IMR-90 (cell line): ENCODE results near the gene TEDC1. TPM values are rescaled to one million over a fixed set of nuclear protein-coding genes. Genes with fewer than 3 reads are reported as not detected.

Experiments used
- ATAC-seq: fragments of 200-7000 bp; cut with Tn5 transposase; 2 replicates; pipeline ENCODE4 v1.9.1; 2020; ENCODE audit warnings: low read depth, mild to moderate bottlenecking, moderate library complexity
- BruUV-seq: library from RNA; stranded (reverse); fragments of 400-500 nt; replicated peaks from 2 replicates; lab custom pipeline; 2021; lab: Mats Ljungman, UMichigan
- CTCF ChIA-PET: fragments of 300-600 bp; formaldehyde crosslinking; extraction: SDS; loops from one replicate; lab custom pipeline; 2021; ENCODE audit warnings: antibody characterized with exemption; lab: Yijun Ruan, JAX
- POLR2A ChIA-PET: fragments of 300-600 bp; sonication (Branson Sonifier 250); formaldehyde crosslinking; loops from one replicate; lab custom pipeline; 2022; ENCODE audit warnings: antibody characterized with exemption; ENCODE audit not compliant: unreplicated experiment; lab: Charles Lee
- DNase-seq: peaks from one replicate; pipeline ENCODE4 v3.0.0; 2013
- H2AFZ ChIP-seq: replicated peaks from 2 replicates; pipeline ENCODE3; 2013; ENCODE audit warnings: low read length, mild to moderate bottlenecking; ENCODE audit not compliant: poor library complexity
- H2AK5ac ChIP-seq: 2 replicates; pipeline ENCODE4 v1.6.1; 2013; ENCODE audit warnings: low read depth, low read length, inconsistent platforms
- H2AK9ac ChIP-seq: replicated peaks from 2 replicates; pipeline ENCODE3; 2013; ENCODE audit warnings: mild to moderate bottlenecking, low read depth, low read length, moderate library complexity; ENCODE audit not compliant: poor library complexity
- H2BK120ac ChIP-seq: 2 replicates; pipeline ENCODE4 v1.6.1; 2013; ENCODE audit warnings: low read depth, low read length, inconsistent platforms
- H2BK15ac ChIP-seq: 3 replicates; pipeline ENCODE4 v1.6.1; 2013; ENCODE audit warnings: low read depth, low read length, inconsistent platforms
- H2BK20ac ChIP-seq: 2 replicates; pipeline ENCODE4 v1.6.1; 2013; ENCODE audit warnings: low read depth, mild to moderate bottlenecking, inconsistent platforms, low read length, moderate library complexity
- H2BK5ac ChIP-seq: 2 replicates; pipeline ENCODE4 v1.6.1; 2013; ENCODE audit warnings: mild to moderate bottlenecking, low read depth, low read length, inconsistent platforms; ENCODE audit not compliant: poor library complexity, severe bottlenecking
- H3K14ac ChIP-seq: replicated peaks from 2 replicates; pipeline ENCODE4 v1.6.1; 2013; ENCODE audit warnings: low read depth, low read length, inconsistent platforms
- H3K18ac ChIP-seq: 2 replicates; pipeline ENCODE4 v1.6.1; 2013; ENCODE audit warnings: low read depth, low read length, control low read depth
- H3K23ac ChIP-seq: 2 replicates; pipeline ENCODE4 v1.6.1; 2013; ENCODE audit warnings: low read depth, low read length, inconsistent platforms
- H3K27ac ChIP-seq: 2 replicates; pipeline ENCODE4 v1.5.1; 2013; ENCODE audit warnings: mild to moderate bottlenecking, control low read depth, low read length; ENCODE audit not compliant: insufficient read depth
- H3K27me3 ChIP-seq: 2 replicates; pipeline ENCODE4 v1.6.1; 2013; ENCODE audit warnings: low read length; ENCODE audit not compliant: control insufficient read depth, insufficient read depth
- H3K36me3 ChIP-seq: 2 replicates; pipeline ENCODE4 v1.6.1; 2013; ENCODE audit warnings: low read length, mixed read lengths; ENCODE audit not compliant: control insufficient read depth, insufficient read depth
- H3K4ac ChIP-seq: 2 replicates; pipeline ENCODE4 v1.6.1; 2013; ENCODE audit warnings: low read depth, low read length, inconsistent platforms
- H3K4me1 ChIP-seq: 2 replicates; pipeline ENCODE4 v1.6.1; 2013; ENCODE audit warnings: low read length, mixed read lengths; ENCODE audit not compliant: control insufficient read depth, insufficient read depth
- H3K4me2 ChIP-seq: 2 replicates; pipeline ENCODE4 v1.6.1; 2013; ENCODE audit warnings: low read depth, mild to moderate bottlenecking, control low read depth, low read length, moderate library complexity
- H3K4me3 ChIP-seq: 2 replicates; pipeline ENCODE4 v1.5.1; 2013; ENCODE audit warnings: low read depth, mild to moderate bottlenecking, control low read depth, low read length, moderate library complexity; ENCODE audit not compliant: insufficient read depth
- H3K56ac ChIP-seq: 2 replicates; pipeline ENCODE4 v1.6.1; 2013; ENCODE audit warnings: low read length, inconsistent platforms; ENCODE audit not compliant: insufficient read depth; ENCODE audit errors: extremely low read depth
- H3K79me1 ChIP-seq, 2 experiments: 2 replicates each; pipeline ENCODE4 v1.6.1; 2013; ENCODE audit warnings: low read length in 2 of 2, inconsistent platforms in 1 of 2, low read depth in 1 of 2
- H3K9ac ChIP-seq: 2 replicates; pipeline ENCODE4 v1.6.1; 2013; ENCODE audit warnings: low read depth, low read length, control low read depth
- H3K9me1 ChIP-seq: 2 replicates; pipeline ENCODE4 v1.6.1; 2013; ENCODE audit warnings: low read length, inconsistent platforms; ENCODE audit not compliant: insufficient read depth
- H3K9me3 ChIP-seq: 2 replicates; pipeline ENCODE4 v1.6.1; 2013; ENCODE audit warnings: low read length; ENCODE audit not compliant: control insufficient read depth, insufficient read depth
- H4K20me1 ChIP-seq: 2 replicates; pipeline ENCODE4 v1.6.1; 2013; ENCODE audit warnings: low read length, inconsistent platforms; ENCODE audit not compliant: insufficient read depth
- H4K5ac ChIP-seq: 2 replicates; pipeline ENCODE4 v1.6.1; 2013; ENCODE audit warnings: mild to moderate bottlenecking, low read depth, low read length, control low read depth
- H4K8ac ChIP-seq, 2 experiments: 2 replicates each; pipeline ENCODE4 v1.6.1; 2013; ENCODE audit warnings: low read depth in 2 of 2, low read length in 2 of 2, control low read depth in 1 of 2, inconsistent platforms in 1 of 2
- H4K91ac ChIP-seq: 2 replicates; pipeline ENCODE4 v1.6.1; 2013; ENCODE audit warnings: low read depth, low read length, inconsistent platforms; ENCODE audit not compliant: insufficient read depth
- RAD21 ChIP-seq: IDR thresholded peaks from 2 replicates; pipeline ENCODE4 v1.6.1; 2012; ENCODE audit warnings: low read length, improper control_type of control experiment
- SMC3 ChIP-seq: fragments of 150-350 bp; IDR thresholded peaks from 2 replicates; pipeline ENCODE4 v1.6.1; 2016; ENCODE audit warnings: low read depth, mild to moderate bottlenecking, antibody characterized with exemption, low read length, moderate library complexity
- whole genome bisulfite sequencing, 2 experiments: methylation state at CpG; one replicate each; pipeline versions ENCODE4 v1.1.5 to v1.1.7; 2013; ENCODE audit warnings: missing lambda C conversion rate in 2 of 2; ENCODE audit not compliant: insufficient read length in 1 of 2; ENCODE audit errors: extremely low coverage in 2 of 2; 5-methylcytosine and 5-hydroxymethylcytosine counted together
- dilution Hi-C: fragments of 300-500 bp; cut with HindIII; formaldehyde crosslinking; loops from one replicate; pipeline ENCODE4 v1.14.3; 2018; ENCODE audit warnings: low sequenced_read_pairs; ENCODE audit not compliant: unreplicated experiment
- in situ Hi-C: fragments of 300-500 bp; cut with MboI; formaldehyde crosslinking; loops from 3 replicates; pipeline ENCODE4 v1.14.3; 2019; ENCODE audit warnings: low sequenced_read_pairs, inconsistent platforms, mixed read lengths
- intact Hi-C: fragments of 100-400 bp; cut with micrococcal nuclease; formaldehyde crosslinking; loops from 2 replicates; pipeline ENCODE4 v1.10.0; 2022
- polyA plus RNA-seq, 3 experiments: library from polyadenylated mRNA; depleted of rRNA; stranded (reverse); fragments of >200 nt; gene quantifications; 2 replicates each; pipeline ENCODE4 v1.2.3, GENCODE V29; 2012; ENCODE audit warnings: low replicate concordance in 1 of 3
- total RNA-seq: library from RNA; depleted of rRNA; stranded (reverse); fragments of >200 nt; gene quantifications from 2 replicates; pipeline ENCODE4 v1.2.3, GENCODE V29; 2012
- TF ChIP-seq, protein P1 (sequence below): fragments of 150-350 bp; IDR thresholded peaks from 2 replicates; pipeline ENCODE4 v1.6.1; 2017; ENCODE audit warnings: mild to moderate bottlenecking, antibody characterized with exemption, low read length, low read depth

TEDC1 gene
- total and polyA plus RNA-seq, 2 of the 4 experiments (the other 2 are of a cell fraction) = 5.7 to 6.4 TPM

DNA sequence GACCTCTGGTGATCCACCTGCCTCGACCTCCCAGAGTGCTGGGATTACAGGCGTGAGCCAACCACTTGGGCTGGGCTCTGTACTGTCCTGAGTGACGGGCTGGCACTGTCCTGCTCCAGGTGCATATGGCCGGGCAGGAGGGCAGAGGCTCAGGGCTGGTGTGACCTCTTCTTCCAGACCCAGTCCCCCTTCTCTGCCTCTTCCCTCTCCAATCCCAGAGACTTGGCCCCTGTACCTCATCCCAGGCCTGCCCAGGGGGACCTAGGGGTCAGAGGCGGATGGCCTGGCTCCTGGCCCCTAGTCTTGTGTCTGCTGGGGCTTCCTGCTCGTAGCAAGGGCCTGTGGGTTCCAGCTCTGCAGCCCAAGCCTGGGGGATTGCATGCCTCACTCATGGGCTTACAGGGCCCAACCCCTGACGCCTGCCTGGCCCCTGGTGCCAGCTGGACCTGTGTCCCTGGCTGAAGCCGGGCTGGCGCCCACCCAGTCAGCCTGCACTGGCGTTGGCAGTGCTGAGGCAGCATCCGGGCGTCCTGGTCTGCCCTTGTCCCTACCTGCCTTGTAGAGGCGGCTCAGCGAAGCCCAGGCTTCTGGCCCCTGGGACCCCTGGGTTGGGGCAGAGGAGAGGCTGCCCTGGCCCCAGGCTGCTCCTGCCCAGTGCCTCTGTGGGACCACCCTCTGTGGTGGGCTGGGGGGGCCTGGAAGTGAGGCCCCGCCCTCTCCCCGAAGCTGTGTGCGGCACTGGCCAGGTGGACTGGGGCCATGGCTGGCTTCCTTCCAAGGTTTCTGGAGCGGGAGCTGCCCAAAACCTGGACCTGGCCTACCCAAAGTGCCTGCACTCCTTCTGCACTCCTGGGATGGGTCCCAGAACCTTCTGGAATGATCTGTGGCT lies 4.3 kb downstream of the TEDC1 start (continued):
- TF ChIP-seq, protein P1, sequence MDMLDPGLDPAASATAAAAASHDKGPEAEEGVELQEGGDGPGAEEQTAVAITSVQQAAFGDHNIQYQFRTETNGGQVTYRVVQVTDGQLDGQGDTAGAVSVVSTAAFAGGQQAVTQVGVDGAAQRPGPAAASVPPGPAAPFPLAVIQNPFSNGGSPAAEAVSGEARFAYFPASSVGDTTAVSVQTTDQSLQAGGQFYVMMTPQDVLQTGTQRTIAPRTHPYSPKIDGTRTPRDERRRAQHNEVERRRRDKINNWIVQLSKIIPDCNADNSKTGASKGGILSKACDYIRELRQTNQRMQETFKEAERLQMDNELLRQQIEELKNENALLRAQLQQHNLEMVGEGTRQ = no peak

DNA sequence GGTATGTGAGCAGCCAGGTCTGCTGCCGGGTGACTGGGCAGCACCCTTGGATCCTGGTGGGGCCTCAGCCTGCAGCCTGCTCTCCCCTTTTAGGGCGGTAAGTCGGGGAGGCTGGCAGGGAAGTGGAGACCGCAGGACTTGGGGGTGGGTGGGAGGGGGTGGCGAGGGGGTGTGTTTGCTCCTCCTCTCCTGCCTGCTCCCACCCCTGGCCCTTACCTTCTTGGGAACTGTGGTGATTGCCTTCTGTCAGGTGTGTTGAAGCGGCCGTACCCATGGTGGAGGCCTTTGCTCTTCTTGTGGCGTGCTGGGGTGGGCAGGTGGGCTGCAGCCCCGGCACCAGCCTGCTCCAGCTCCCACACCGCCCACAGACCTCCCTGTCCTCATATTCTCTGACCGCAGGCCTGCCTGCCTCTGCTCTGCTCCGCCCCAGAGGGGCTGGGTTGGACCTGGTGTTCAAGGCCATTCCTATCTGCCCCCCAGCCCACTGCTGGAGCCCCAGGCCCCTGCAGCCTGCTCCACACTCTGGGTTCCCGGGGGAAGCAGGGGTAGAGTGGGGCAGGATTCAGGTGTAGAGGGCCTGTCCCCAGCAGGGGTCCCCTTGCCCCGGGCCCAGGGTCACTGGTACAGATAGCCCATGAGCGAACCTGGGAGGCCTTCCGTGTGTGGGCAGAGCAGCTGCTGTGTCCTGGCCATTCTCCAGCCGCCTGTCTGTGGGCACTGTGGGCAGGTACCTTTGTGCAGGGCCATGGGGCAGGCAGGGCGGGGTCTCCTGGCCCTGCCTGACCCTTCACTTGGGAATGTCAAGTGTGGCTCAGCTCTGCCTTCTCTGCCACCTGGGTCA lies 5.2 kb downstream of the TEDC1 start:
- WGBS, 2 experiments = 94% methylated on average over 5 of the region's 18 CpGs; no CpG with 5 or more reads in 1 of the 2 experiments
- ATAC-seq (no peak), DNase-seq (no peak)
- no peak overlapping the region for H2BK5ac ChIP-seq
- H3K36me3 ChIP-seq = no peaks in the 10 kb centered on the region
- no peak overlapping the region for H3K27ac ChIP-seq
- no peak overlapping the region for H3K14ac ChIP-seq
- H2AFZ ChIP-seq = no peak overlapping the region
- ChIA-PET CTCF (no interaction called here), POLR2A (no interaction called here)
- peaks cover 6% of the 10 kb centered on the region; the same call in 1 of the 2 replicates for H3K9me1 ChIP-seq
- no peak overlapping the region for H2BK20ac ChIP-seq
- H3K56ac ChIP-seq = no peak overlapping the region
- in situ Hi-C loops = no loop called here
- intact Hi-C loops = no loop called here
- no peak overlapping the region for H3K9ac ChIP-seq
- no TSS peak for BruUV-seq
- H4K91ac ChIP-seq = no peak overlapping the region
- no peak overlapping the region for H3K23ac ChIP-seq
- H3K4me2 ChIP-seq = no peak overlapping the region
- no peaks in the 10 kb centered on the region for H3K9me3 ChIP-seq
- no peak overlapping the region for H2BK15ac ChIP-seq
- no peak overlapping the region for H3K4ac ChIP-seq
- no peak overlapping the region for H3K4me3 ChIP-seq
- H3K27me3 ChIP-seq = no peaks in the 10 kb centered on the region
- no peak overlapping the region for H2BK120ac ChIP-seq
- H3K4me1 ChIP-seq = 0 out of 2 replicates have a peak, but pooled peaks cover 2% of the 10 kb centered on the region
- no peak overlapping the region for H2AK9ac ChIP-seq
- peaks cover 0 to 5% of the 10 kb centered on the region in 2 experiments; a peak in 1 of 4 replicates for H3K79me1 ChIP-seq
- H4K8ac ChIP-seq = no peak overlapping the region
- H3K18ac ChIP-seq = no peak overlapping the region
- dilution Hi-C loops = no loop called here
- no peak overlapping the region for H4K5ac ChIP-seq
- TF ChIP-seq SMC3 (no peak), RAD21 (no peak)
- H2AK5ac ChIP-seq = no peak overlapping the region
- H4K20me1 ChIP-seq = 0 out of 2 replicates have a peak, but pooled peaks cover 6% of the 10 kb centered on the region
